ENCODE results near the gene METAP1D.
"Not testable (repeated sequence)": the region's sequence is repeated elsewhere in the genome, so short reads cannot be mapped to it uniquely, and the experiment has no call there.

The METAP1D gene

DNA sequence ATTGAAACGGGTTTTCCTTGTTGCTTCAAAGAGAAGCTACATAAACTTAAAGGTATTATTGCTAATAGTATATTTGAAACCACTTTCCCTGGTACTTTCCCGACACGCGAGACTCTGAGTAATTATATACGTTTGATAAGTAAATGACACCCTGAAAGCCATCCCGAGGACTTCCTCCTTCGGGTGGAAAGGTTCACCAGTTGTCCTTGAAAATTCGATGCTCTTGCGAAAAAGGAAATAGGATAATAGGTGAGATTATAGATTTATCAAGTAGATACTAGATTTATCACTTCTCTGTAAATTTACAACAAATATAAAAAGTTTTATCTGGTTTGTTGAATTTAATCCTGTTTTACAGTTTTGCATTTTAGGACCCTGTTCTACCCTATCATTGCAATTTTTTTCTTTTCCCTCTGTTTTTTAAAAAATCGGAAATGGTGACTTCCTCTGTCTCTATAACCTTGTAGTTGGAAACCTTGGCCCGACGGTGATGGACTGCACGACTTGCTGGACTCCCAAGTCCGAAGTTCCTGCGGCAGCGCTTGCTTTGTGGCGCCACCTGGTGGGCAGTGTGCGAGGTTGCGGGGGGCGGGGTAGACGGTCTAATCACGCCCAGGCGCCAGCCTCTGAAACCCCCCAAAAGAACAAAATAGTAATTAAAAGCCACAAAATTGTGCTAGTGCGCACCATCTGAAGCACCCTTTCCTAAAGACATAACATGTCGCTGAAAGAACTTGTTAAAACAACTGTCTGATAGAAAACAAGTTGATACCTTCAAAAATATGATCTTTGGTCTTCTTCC, 103.9 kb downstream of the METAP1D start:
- Histone ChIP-seq H3K9me3 (ENCODE audit: low read length) (no peaks in the 10 kb centered on the region), H3K4me1 (ENCODE audit: insufficient read depth, low read length) (peaks cover 43% of the 10 kb centered on the region), H3K36me3 (ENCODE audit: insufficient read depth, low read length) (no peaks in the 10 kb centered on the region), H3K4me3 (ENCODE audit: low read length) (peak overlapping the region; percentile 44), H3K27me3 (ENCODE audit: insufficient read depth, low read length) (peaks cover 56% of the 10 kb centered on the region), H2AFZ (ENCODE audit: low read depth, low read length) (peak overlapping the region; percentile 70)

DNA sequence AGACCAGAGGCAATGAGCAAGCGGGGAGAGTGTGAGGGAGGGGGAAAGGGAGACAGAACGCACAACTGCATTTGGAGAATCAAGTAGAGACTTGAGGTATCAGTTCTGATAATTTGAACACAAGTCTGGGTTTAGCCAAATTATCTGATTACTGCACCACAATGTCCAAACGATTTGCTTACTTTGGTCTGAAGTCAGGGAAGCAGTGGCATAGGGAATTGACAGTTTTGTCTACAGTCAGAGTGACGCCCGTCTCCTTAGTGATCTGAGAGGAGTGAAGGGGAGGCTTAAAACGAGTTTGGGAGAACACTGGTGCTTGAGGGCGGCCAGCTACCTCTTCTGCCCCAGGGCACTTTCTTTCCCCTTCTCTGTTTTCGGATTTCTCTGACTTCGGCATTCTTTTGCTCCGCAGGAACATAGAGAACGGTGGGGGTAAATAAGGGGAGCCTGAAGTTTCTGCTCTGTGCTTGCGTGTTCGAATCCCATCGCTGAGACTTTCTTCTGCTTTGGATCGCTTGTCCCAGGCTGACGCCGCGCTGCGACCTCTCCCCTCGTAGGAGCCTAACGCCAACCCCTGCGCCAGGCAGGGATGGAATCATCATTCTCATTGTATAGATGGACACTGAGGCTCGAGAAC, 105.8 kb downstream of the METAP1D start:
- Histone ChIP-seq H3K27me3 (ENCODE audit: insufficient read depth, low read length) (peaks cover 41% of the 10 kb centered on the region), H3K4me3 (ENCODE audit: low read length) (peak overlapping the region; percentile 5), H2AFZ (ENCODE audit: low read depth, low read length) (no peak overlapping the region), H3K36me3 (ENCODE audit: insufficient read depth, low read length) (no peaks in the 10 kb centered on the region), H3K4me1 (ENCODE audit: insufficient read depth, low read length) (peaks cover 30% of the 10 kb centered on the region), H3K9me3 (ENCODE audit: low read length) (no peaks in the 10 kb centered on the region)

DNA sequence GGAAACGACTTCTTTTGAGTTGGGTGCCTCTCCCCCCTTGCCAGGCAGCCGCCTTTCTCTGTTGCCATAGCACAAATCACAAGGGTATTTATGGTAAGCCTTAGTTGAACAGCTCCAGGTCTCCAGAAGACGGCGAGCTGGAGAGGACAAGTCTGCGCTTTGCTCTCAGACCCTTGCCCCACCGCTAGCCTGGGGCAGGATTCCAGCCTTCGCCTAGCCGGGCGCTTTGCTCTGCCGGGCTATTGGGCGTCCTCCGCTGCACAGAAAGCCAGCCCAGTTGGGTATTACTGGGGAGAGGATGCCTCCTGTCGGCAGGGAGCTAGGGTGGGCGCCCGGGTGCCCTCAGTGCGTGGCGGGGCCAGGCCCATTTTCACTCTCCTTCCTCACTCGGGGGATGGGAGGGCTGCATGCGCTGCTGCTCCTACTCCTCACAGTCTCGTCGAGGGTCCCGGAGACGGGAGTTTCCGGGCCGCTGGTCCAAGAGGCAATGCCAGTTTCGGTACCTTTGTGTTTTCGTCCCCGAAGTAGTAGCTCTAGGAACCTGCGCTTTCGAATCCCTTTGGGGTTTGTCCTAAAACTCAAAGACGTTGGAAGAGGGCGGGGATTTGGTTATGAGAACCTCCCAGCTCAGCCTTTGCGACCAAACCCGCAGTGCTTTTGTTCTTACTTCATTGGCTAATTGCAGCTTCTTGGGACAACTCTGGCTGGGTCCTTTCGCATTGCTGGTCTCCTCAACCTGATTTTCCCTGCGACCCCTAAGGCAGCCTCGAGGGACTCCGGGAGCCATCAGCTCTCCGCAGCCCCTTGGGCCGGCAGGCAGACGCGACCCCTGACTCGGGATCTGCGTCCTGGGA, 106.6 kb downstream of the METAP1D start:
- Histone ChIP-seq H3K27me3 (ENCODE audit: insufficient read depth, low read length) (peaks cover 34% of the 10 kb centered on the region), H3K4me3 (ENCODE audit: low read length) (peak overlapping the region; percentile 5), H3K9me3 (ENCODE audit: low read length) (no peaks in the 10 kb centered on the region), H3K36me3 (ENCODE audit: insufficient read depth, low read length) (no peaks in the 10 kb centered on the region), H2AFZ (ENCODE audit: low read depth, low read length) (peak overlapping the region; percentile 20), H3K4me1 (ENCODE audit: insufficient read depth, low read length) (peaks cover 22% of the 10 kb centered on the region)

DNA sequence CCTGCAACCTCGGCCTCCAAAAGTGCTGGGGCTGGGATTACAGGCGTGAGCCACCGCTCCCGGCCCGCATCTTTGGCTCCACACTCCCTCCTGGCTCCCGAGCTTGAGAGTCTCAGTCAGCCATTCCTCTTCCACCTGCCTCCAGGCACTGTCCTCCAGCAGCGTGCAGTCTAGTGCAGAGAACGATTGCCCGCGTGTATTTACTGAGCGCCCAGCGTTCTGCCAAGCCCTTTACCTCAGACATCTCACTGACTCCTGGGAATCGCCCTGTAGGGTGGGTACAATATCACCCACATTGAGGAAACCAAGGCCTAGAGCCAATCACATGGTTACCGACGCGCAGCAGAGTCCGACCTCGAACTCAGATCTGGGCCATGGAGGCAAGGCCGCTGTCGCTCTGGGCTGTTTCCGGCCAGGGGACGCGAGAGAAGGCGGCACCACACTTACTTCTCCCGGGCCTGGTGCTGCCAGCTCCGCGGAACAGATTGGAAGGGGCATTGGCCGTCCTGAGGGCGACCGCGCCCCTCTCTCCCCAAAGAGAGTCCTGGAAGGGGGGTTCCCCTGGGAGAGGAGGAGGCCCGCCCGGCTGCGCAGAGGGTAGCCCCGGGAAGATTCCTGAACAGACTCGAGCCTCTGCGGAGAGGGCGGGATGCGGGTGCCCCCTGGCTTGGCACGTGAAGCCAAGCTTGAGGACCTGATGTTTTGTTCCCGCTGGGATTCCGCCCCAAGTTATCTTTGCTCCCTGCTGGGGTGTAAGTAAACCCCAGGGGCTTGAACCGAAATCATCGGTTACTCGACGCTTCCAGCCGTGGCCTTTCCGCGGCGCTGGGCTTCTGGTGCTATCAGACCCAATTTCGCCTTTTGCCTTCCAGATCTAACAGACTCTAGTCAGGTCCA, 108.2 kb downstream of the METAP1D start:
- H3K27me3 ChIP-seq (ENCODE audit: insufficient read depth, low read length) = peaks cover 23% of the 10 kb centered on the region
- no peak overlapping the region for H2AFZ ChIP-seq (ENCODE audit: low read depth, low read length)

DNA sequence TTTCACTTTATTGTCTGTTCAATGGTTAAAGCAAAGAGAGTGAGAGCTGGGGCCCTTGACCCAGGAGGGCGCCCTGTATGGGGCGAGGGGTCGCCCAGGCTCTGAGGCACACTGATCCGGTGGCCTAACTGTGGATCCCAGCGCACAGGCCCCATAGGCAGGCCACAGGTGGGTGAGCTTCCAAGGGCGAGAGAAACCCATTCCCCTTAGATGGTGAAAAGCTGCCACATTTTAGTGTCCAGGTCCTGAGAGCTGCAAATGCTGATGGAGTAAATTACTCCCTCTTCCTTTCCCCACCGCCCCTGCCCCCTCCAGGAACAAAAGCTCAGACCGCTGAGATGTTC, 108.8 kb downstream of the METAP1D start:
- Histone ChIP-seq H3K36me3 (ENCODE audit: insufficient read depth, low read length) (no peaks in the 10 kb centered on the region), H3K4me3 (ENCODE audit: low read length) (no peak overlapping the region), H3K27me3 (ENCODE audit: insufficient read depth, low read length) (peaks cover 23% of the 10 kb centered on the region), H3K9me3 (ENCODE audit: low read length) (no peaks in the 10 kb centered on the region), H2AFZ (ENCODE audit: low read depth, low read length) (no peak overlapping the region), H3K4me1 (ENCODE audit: insufficient read depth, low read length) (peaks cover 6% of the 10 kb centered on the region)

More for the DNA sequence above, 108.2 kb downstream of the METAP1D start:
- H3K4me1 ChIP-seq (ENCODE audit: insufficient read depth, low read length) = peaks cover 12% of the 10 kb centered on the region
- no peak overlapping the region for H3K4me3 ChIP-seq (ENCODE audit: low read length)
- no peaks in the 10 kb centered on the region for H3K36me3 ChIP-seq (ENCODE audit: insufficient read depth, low read length)
- no peaks in the 10 kb centered on the region for H3K9me3 ChIP-seq (ENCODE audit: low read length)

DNA sequence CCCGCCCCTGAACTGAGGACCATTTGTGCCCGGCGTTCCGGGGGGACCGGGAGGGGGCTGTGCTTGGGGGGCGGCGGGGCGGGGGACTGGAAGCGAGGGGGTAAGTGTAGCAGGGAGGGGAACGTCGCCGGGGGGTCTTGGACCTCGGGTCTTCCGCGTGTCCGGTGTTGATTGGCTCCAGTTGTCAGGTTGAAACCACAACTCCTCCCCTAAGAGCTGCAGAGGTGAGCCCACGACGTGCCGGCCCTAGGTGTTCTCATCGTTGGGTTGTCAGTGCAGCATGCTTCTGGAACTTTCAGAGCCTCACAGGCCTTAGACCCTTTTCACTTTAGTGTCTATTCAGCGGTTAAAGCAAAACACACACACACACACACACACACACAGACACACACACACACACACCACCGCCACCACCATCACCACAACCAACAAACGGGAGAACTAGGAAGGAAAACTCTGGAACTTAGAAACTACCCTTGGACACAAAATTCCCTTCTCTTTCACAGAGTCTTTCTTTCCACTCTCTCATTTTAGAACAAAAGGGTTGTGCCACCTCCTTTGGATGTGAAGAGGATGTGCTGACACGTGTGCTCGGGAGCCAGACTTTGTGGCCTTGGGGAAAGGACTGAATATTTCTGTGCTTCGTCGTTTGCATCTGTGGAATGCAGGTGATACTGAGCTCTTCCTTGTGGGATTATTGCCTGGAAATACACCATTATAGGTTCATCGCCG, 109.7 kb downstream of the METAP1D start:
- Histone ChIP-seq H3K9me3 (ENCODE audit: low read length) (no peaks in the 10 kb centered on the region), H3K36me3 (ENCODE audit: insufficient read depth, low read length) (no peaks in the 10 kb centered on the region), H2AFZ (ENCODE audit: low read depth, low read length) (no peak overlapping the region), H3K4me3 (ENCODE audit: low read length) (no peak overlapping the region), H3K27me3 (ENCODE audit: insufficient read depth, low read length) (peaks cover 23% of the 10 kb centered on the region), H3K4me1 (ENCODE audit: insufficient read depth, low read length) (peaks cover 4% of the 10 kb centered on the region)

DNA sequence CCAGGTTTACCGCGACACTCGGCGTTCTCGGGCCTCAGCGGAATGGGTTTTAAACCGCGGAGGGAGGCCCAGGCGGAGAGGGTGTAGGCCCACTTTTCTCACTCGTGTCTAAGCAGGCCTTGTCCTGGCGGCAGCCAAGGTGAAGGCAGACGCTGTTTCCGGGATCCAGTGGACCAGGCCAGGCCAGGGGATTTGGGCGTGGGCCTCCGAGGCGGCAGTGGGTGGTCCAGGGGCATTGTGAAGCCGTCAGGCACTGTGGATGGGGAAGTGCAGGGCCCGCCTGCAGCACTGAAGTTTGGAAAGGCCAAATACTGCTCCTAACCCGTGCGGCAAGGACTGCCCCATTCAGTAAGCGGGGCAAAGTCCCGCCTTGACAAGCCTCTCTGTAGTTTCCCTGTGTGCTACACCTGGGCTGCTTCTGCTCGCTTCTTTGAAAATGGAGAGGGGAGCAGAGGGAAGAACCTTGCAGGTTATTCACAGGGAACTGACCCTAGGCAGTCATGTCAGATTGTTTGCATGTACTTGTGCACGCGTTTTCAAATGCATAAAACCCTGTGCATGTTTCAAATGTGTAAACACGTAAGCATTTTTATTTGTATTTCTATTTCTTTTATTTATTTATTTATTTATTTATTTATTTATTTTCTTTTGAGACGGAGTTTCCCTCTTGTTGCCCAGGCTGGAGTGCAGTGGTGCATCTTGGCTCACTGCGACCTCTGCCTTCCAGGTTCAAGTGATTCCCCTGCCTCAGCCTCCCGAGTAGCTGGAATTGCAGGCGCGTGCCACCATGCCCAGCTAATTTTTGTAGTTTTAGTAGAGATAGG, 110.4 kb downstream of the METAP1D start:
- Histone ChIP-seq H3K9me3 (ENCODE audit: low read length) (no peaks in the 10 kb centered on the region), H2AFZ (ENCODE audit: low read depth, low read length) (no peak overlapping the region), H3K36me3 (ENCODE audit: insufficient read depth, low read length) (no peaks in the 10 kb centered on the region), H3K4me3 (ENCODE audit: low read length) (no peak overlapping the region), H3K27me3 (ENCODE audit: insufficient read depth, low read length) (peaks cover 18% of the 10 kb centered on the region), H3K4me1 (ENCODE audit: insufficient read depth, low read length) (peaks cover 4% of the 10 kb centered on the region)

DNA sequence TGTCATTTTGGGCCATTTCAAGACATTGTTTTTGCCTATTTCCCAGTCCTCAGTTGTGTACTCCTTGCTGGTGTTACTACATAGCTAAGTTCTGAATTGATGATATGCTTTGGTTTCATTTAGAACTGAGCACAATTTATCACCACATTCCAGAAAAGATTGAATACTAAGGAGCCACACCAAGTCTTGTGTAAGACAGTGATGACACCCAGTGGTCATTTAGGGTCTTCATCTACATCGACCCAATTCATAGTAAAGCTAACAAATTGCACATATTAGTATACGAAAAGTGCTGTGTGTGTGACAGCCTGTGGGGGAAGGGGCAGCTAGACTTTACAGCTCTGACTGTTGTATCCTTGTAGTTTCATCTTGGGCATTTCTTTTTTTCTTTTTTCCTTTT, 113.9 kb downstream of the METAP1D start:
- Histone ChIP-seq H3K36me3 (ENCODE audit: insufficient read depth, low read length) (no peaks in the 10 kb centered on the region), H2AFZ (ENCODE audit: low read depth, low read length) (no peak overlapping the region), H3K9me3 (ENCODE audit: low read length) (no peaks in the 10 kb centered on the region), H3K27me3 (ENCODE audit: insufficient read depth, low read length) (no peaks in the 10 kb centered on the region), H3K4me3 (ENCODE audit: low read length) (no peak overlapping the region), H3K4me1 (ENCODE audit: insufficient read depth, low read length) (no peaks in the 10 kb centered on the region)

DNA sequence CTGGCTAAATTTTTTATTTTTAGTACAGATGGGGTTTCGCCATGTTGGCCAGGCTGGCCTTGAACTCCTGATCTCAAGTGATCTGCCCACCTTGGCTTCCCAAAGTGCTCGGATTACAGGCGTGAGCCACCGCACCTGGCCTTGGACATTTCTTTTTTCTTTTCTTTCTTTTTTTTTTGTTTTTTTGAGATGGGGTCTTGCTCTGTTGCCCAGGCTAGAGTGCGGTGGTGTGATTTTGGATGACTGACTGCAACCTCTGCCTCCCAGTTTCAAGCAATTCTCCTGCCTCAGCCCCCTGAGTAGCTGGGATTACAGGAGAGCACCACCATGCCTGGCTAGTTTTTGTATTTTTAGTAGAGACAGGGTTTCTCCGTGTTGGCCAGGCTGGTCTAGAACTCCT, 114.4 kb downstream of the METAP1D start:
- H2AFZ ChIP-seq (ENCODE audit: low read depth, low read length); H3K4me1 ChIP-seq (ENCODE audit: insufficient read depth, low read length); H3K4me3 ChIP-seq (ENCODE audit: low read length); H3K9me3 ChIP-seq (ENCODE audit: low read length); H3K36me3 ChIP-seq (ENCODE audit: insufficient read depth, low read length); H3K27me3 ChIP-seq (ENCODE audit: insufficient read depth, low read length): not testable (repeated sequence)

DNA sequence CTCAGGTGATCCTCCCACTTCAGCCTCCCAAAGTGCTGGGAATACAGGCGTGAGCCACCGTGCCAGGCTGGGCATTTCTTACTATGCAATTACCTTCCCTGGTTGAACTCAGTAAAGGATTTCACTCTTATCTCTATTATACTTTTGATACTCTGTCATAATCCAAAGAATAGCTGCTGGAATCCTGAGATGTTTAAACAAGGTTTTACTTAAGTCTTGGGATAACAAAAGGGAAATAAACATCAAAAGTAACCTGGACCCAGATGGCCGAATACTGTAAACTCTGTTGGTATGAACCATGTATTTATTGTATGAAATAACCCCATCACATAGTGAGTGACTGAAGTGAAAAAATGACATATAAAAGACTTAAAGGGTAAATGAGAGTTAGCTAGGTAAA, 114.8 kb downstream of the METAP1D start:
- no peaks in the 10 kb centered on the region for H3K36me3 ChIP-seq (ENCODE audit: insufficient read depth, low read length)
- H3K9me3 ChIP-seq (ENCODE audit: low read length) = no peaks in the 10 kb centered on the region
- H2AFZ ChIP-seq (ENCODE audit: low read depth, low read length) = no peak overlapping the region

DNA sequence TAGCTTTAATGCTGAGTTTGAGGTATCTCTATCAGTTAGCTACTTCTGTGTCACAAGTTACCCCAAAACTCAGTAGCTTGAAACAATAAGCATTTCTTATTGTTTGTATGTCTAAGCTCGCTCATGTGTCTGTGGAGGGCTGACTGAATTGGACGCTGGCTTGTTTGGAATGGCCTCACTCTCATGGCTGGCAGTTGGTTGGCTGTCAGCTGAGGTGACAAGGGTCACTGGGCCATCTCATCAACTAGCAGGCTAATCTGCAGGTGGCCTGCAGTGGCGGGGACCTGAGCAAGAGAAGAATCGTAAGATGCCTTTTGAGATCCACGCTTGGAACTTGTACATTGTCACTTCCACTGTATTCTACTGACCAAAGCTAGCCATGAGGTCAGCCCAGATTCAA, 116.4 kb downstream of the METAP1D start:
- H3K9me3 ChIP-seq (ENCODE audit: low read length) = no peaks in the 10 kb centered on the region
- H3K36me3 ChIP-seq (ENCODE audit: insufficient read depth, low read length) = no peaks in the 10 kb centered on the region
- H3K27me3 ChIP-seq (ENCODE audit: insufficient read depth, low read length) = no peaks in the 10 kb centered on the region
- H2AFZ ChIP-seq (ENCODE audit: low read depth, low read length) = no peak overlapping the region
- no peak overlapping the region for H3K4me3 ChIP-seq (ENCODE audit: low read length)
- H3K4me1 ChIP-seq (ENCODE audit: insufficient read depth, low read length) = no peaks in the 10 kb centered on the region

More for the DNA sequence above, 114.8 kb downstream of the METAP1D start:
- Histone ChIP-seq H3K27me3 (ENCODE audit: insufficient read depth, low read length) (no peaks in the 10 kb centered on the region), H3K4me1 (ENCODE audit: insufficient read depth, low read length) (no peaks in the 10 kb centered on the region), H3K4me3 (ENCODE audit: low read length) (no peak overlapping the region)
